ENCODE results near the gene DDX19B.

- TF ChIP-seq ZNF830 (tag by site-specific recombination; IDR thresholded peaks at IDR 0.05; ENCODE audit: low read depth) (no peak), ZBTB7A (tag by site-specific recombination; IDR thresholded peaks at IDR 0.05; ENCODE audit: low read depth) (no peak), ZNF140 (tag by site-specific recombination; IDR thresholded peaks at IDR 0.05) (no peak), ZNF600 (tag by site-specific recombination; IDR thresholded peaks at IDR 0.05) (no peak), ZNF791 (tag by site-specific recombination; IDR thresholded peaks at IDR 0.05) (no peak)
- TF ChIP-seq, protein P1, sequence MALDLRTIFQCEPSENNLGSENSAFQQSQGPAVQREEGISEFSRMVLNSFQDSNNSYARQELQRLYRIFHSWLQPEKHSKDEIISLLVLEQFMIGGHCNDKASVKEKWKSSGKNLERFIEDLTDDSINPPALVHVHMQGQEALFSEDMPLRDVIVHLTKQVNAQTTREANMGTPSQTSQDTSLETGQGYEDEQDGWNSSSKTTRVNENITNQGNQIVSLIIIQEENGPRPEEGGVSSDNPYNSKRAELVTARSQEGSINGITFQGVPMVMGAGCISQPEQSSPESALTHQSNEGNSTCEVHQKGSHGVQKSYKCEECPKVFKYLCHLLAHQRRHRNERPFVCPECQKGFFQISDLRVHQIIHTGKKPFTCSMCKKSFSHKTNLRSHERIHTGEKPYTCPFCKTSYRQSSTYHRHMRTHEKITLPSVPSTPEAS (tag by site-specific recombination; IDR thresholded peaks at IDR 0.05) = no peak
These were observed 42.6 kb downstream of the DDX19B start for GRCh38 chr16:70341600-70341999.

All from HEK293 (cell line).